OCI-LY3 (cell line): ENCODE measurements around the gene WDPCP.

Source experiments
- H2AFZ ChIP-seq: fragments of 200-600, 300-600 bp; shearing (Covaris generic); 2 replicates; pipeline ENCODE4 v1.6.0; 2014; ENCODE audit warnings: antibody characterized with exemption, low read depth, low read length
- H3K27ac ChIP-seq: fragments of 200-600, 300-600 bp; sonication (generic); 2 replicates; pipeline ENCODE4 v1.5.1; 2014; ENCODE audit warnings: mild to moderate bottlenecking, low read length, moderate library complexity, mixed read lengths
- H3K27me3 ChIP-seq: fragments of 200-600, 300-600 bp; sonication (generic); 2 replicates; pipeline ENCODE4 v1.6.1; 2014; ENCODE audit warnings: low read depth, low read length, mixed read lengths
- H3K36me3 ChIP-seq: fragments of 200-600, 300-600 bp; sonication (generic); replicated peaks from 2 replicates; pipeline ENCODE3; 2014; ENCODE audit warnings: low read depth, low read length, mixed read lengths
- H3K4me1 ChIP-seq: fragments of 300-600, 200-600 bp; sonication (generic); 2 replicates; pipeline ENCODE4 v1.6.1; 2014; ENCODE audit warnings: low read length, mixed read lengths
- H3K4me2 ChIP-seq: fragments of 200-600, 300-600 bp; sonication (generic); 2 replicates; pipeline ENCODE4 v1.6.1; 2014; ENCODE audit warnings: low read length, mixed read lengths
- H3K4me3 ChIP-seq: fragments of 300-600, 200-600 bp; sonication (generic); 2 replicates; pipeline ENCODE4 v1.5.1; 2014; ENCODE audit warnings: antibody characterized with exemption, mild to moderate bottlenecking, low read length, moderate library complexity
- H3K79me2 ChIP-seq: fragments of 300-600, 200-600 bp; shearing (Covaris generic); 2 replicates; pipeline ENCODE4 v1.6.1; 2014; ENCODE audit warnings: mild to moderate bottlenecking, low read length, mixed read lengths
- H3K9ac ChIP-seq: fragments of 300-600, 200-600 bp; shearing (Covaris generic); 2 replicates; pipeline ENCODE4 v1.6.0; 2014; ENCODE audit warnings: mild to moderate bottlenecking, low read length, moderate library complexity
- H3K9me3 ChIP-seq: fragments of 200-600, 300-600 bp; shearing (Covaris generic); 2 replicates; pipeline ENCODE4 v1.6.1; 2014; ENCODE audit warnings: low read length, mixed read lengths; ENCODE audit not compliant: insufficient read depth
- H4K20me1 ChIP-seq: fragments of 200-600, 300-600 bp; sonication (generic); 2 replicates; pipeline ENCODE4 v1.6.1; 2016; ENCODE audit warnings: low read length, mixed read lengths; ENCODE audit not compliant: insufficient read depth
- CTCF ChIP-seq: fragments of 200-600, 300-600 bp; sonication (generic); IDR thresholded peaks from 2 replicates; pipeline ENCODE4 v1.5.1; 2014; ENCODE audit warnings: antibody characterized with exemption, low read length, low read depth
- EZH2phosphoT487 ChIP-seq: fragments of 200-600 bp; shearing (Covaris generic); IDR thresholded peaks from 2 replicates; pipeline ENCODE4 v1.6.1; 2018; ENCODE audit warnings: antibody characterized with exemption, mixed run types, low read depth

The WDPCP gene

GRCh38 chr2:63465633-63466032 lies 122.6 kb downstream of the WDPCP start:
- Histone ChIP-seq H3K4me2 (no peak overlapping the region), H3K27me3 (no peaks in the 10 kb centered on the region), H3K79me2 (no peaks in the 10 kb centered on the region), H3K9me3 (no peaks in the 10 kb centered on the region), H2AFZ (no peak overlapping the region), H4K20me1 (no peaks in the 10 kb centered on the region), H3K4me1 (no peaks in the 10 kb centered on the region), H3K27ac (no peak overlapping the region), H3K36me3 (no peaks in the 10 kb centered on the region), H3K4me3 (no peak overlapping the region), H3K9ac (no peak overlapping the region)
- TF ChIP-seq CTCF (no peak), EZH2phosphoT487 (no peak)

GRCh38 chr2:63463142-63463541 lies 125.1 kb downstream of the WDPCP start:
- H3K9ac ChIP-seq = no peak overlapping the region
- no peaks in the 10 kb centered on the region for H3K36me3 ChIP-seq
- no peaks in the 10 kb centered on the region for H3K79me2 ChIP-seq
- no peaks in the 10 kb centered on the region for H3K9me3 ChIP-seq
- no peaks in the 10 kb centered on the region for H4K20me1 ChIP-seq
- no peak overlapping the region for H3K27ac ChIP-seq
- no peaks in the 10 kb centered on the region for H3K27me3 ChIP-seq
- H3K4me1 ChIP-seq = no peaks in the 10 kb centered on the region
- H2AFZ ChIP-seq = no peak overlapping the region
- H3K4me3 ChIP-seq = no peak overlapping the region
- TF ChIP-seq EZH2phosphoT487 = no peak
- TF ChIP-seq CTCF = no peak
- H3K4me2 ChIP-seq = no peak overlapping the region

GRCh38 chr2:63446658-63447057 lies 141.6 kb downstream of the WDPCP start:
- Histone ChIP-seq H4K20me1 (no peaks in the 10 kb centered on the region), H3K4me3 (no peak overlapping the region), H3K4me2 (no peak overlapping the region), H3K4me1 (peaks cover 13% of the 10 kb centered on the region), H3K36me3 (no peaks in the 10 kb centered on the region), H2AFZ (no peak overlapping the region), H3K9me3 (no peaks in the 10 kb centered on the region), H3K27ac (no peak overlapping the region), H3K9ac (no peak overlapping the region), H3K27me3 (no peaks in the 10 kb centered on the region), H3K79me2 (no peaks in the 10 kb centered on the region)
- TF ChIP-seq EZH2phosphoT487 (no peak), CTCF (no peak)

- no peak for TF ChIP-seq CTCF
- TF ChIP-seq EZH2phosphoT487 = no peak
- Histone ChIP-seq H3K27me3 (no peaks in the 10 kb centered on the region), H4K20me1 (no peaks in the 10 kb centered on the region), H3K27ac (no peak overlapping the region), H3K4me3 (peak overlapping the region; percentile 30), H3K9me3 (no peaks in the 10 kb centered on the region), H2AFZ (no peak overlapping the region), H3K36me3 (no peaks in the 10 kb centered on the region), H3K9ac (no peak overlapping the region), H3K4me2 (peak overlapping the region; percentile 49), H3K79me2 (no peaks in the 10 kb centered on the region), H3K4me1 (peaks cover 13% of the 10 kb centered on the region)
Observed at GRCh38 chr2:63444565-63445288, 143.6 kb downstream of the WDPCP start.
